Measurements from ENCODE around the gene USP6NL. TPM values are rescaled to one million over a fixed set of nuclear protein-coding genes. Genes with fewer than 3 reads are reported as not detected.

Gene USP6NL
- total RNA-seq, 2 experiments from 2014 or later: 2.3 to 2.5 TPM

- no peaks in the 10 kb centered on the region for H3K9me3 Mint-ChIP-seq
- ChIA-PET CTCF (interaction anchor here (1.0 kb wide), 1 partner anchor 117 kb away, joined by 3 read pairs; no protein-coding TSS in a partner anchor), POLR2A (no interaction called here)
- intact Hi-C loops (cut with micrococcal nuclease): no loop called here
- peaks cover 11% of the 10 kb centered on the region for H3K27me3 Mint-ChIP-seq
- no peak for DNase-seq
- ATAC-seq: no peak
- no peak for TF ChIP-seq CTCF (IDR thresholded peaks at IDR 0.05)
- H3K4me1 Mint-ChIP-seq (ENCODE audit: low read depth): no peaks in the 10 kb centered on the region
- no peak overlapping the region for H3K4me3 Mint-ChIP-seq
- no peaks in the 10 kb centered on the region for H3K36me3 Mint-ChIP-seq (ENCODE audit: low read depth)
- H3K27ac Mint-ChIP-seq: no peak overlapping the region
These were observed 28.7 kb upstream of the USP6NL start for GRCh38 chr10:11639849-11640764.

- intact Hi-C loops (cut with micrococcal nuclease): no loop called here
- no peak for TF ChIP-seq CTCF (IDR thresholded peaks at IDR 0.05)
- Mint-ChIP-seq H3K9me3 (no peaks in the 10 kb centered on the region), H3K4me1 (ENCODE audit: low read depth) (no peaks in the 10 kb centered on the region), H3K4me3 (no peak overlapping the region), H3K27ac (no peak overlapping the region), H3K27me3 (peaks cover 12% of the 10 kb centered on the region), H3K36me3 (ENCODE audit: low read depth) (no peaks in the 10 kb centered on the region)
- ATAC-seq (no peak), DNase-seq (no peak)
- ChIA-PET POLR2A (no interaction called here), CTCF (interaction anchor here (1.0 to 1.5 kb wide), 2 partner anchors 16 to 118 kb away, joined by 3 read pairs; no protein-coding TSS in a partner anchor)
These were observed 27.9 kb upstream of the USP6NL start for GRCh38 chr10:11639362-11639761.

- intact Hi-C loops (cut with micrococcal nuclease): no loop called here
- no peak overlapping the region for H3K27ac Mint-ChIP-seq
- no peak overlapping the region for H3K4me3 Mint-ChIP-seq
- H3K9me3 Mint-ChIP-seq: no peaks in the 10 kb centered on the region
- peaks cover 12% of the 10 kb centered on the region for H3K27me3 Mint-ChIP-seq
- TF ChIP-seq CTCF (IDR thresholded peaks at IDR 0.05): no peak
- ChIA-PET CTCF (interaction anchor here (0.7 to 1.5 kb wide), 2 partner anchors 17 to 26 kb away, joined by 3 read pairs; partner anchors contain the start of gene USP6NL), POLR2A (no interaction called here)
- peaks cover 1% of the 10 kb centered on the region for H3K4me1 Mint-ChIP-seq (ENCODE audit: low read depth)
- ATAC-seq: no peak
- no peak for DNase-seq
- no peaks in the 10 kb centered on the region for H3K36me3 Mint-ChIP-seq (ENCODE audit: low read depth)
These were observed 26.7 kb upstream of the USP6NL start for GRCh38 chr10:11638055-11638698.

GRCh38 chr10:11636697-11637303 lies 25.4 kb upstream of the USP6NL start:
- intact Hi-C loops (cut with micrococcal nuclease): no loop called here
- Mint-ChIP-seq H3K36me3 (ENCODE audit: low read depth) (no peaks in the 10 kb centered on the region), H3K27me3 (peaks cover 10% of the 10 kb centered on the region), H3K4me1 (ENCODE audit: low read depth) (peaks cover 10% of the 10 kb centered on the region), H3K27ac (no peak overlapping the region), H3K9me3 (no peaks in the 10 kb centered on the region), H3K4me3 (no peak overlapping the region)
- DNase-seq (no peak), ATAC-seq (no peak)
- no peak for TF ChIP-seq CTCF (IDR thresholded peaks at IDR 0.05)
- POLR2A ChIA-PET: interaction anchor here (0.7 kb wide), 1 partner anchor 462 kb away, joined by 3 read pairs; no protein-coding TSS in a partner anchor
- CTCF ChIA-PET: interaction anchor here (0.6 to 1.2 kb wide), 3 partner anchors 9 to 122 kb away, joined by 3 to 4 read pairs (median 3); no protein-coding TSS in a partner anchor
